Astrocyte of the cerebellum (primary cell): ENCODE data around the gene COA6.

ENCODE experiments used
- DNase-seq: peaks from one replicate; pipeline ENCODE4 v3.0.0-alpha.2; 2011; ENCODE audit warnings: low read depth
- H3K4me3 ChIP-seq: 2 replicates; pipeline ENCODE4 v1.5.1; 2011; ENCODE audit warnings: mild to moderate bottlenecking, low read depth, low read length, moderate library complexity
- in situ Hi-C: cut with HindIII; loops from 2 replicates; pipeline ENCODE4 v1.10.0; 2017; ENCODE audit warnings: low sequenced_read_pairs
- TF ChIP-seq, protein P1 (sequence below): IDR thresholded peaks from 2 replicates; pipeline ENCODE4 v1.5.1; 2012; ENCODE audit warnings: low read length, low read depth, moderate library complexity, mild to moderate bottlenecking; ENCODE audit errors: missing control alignments

COA6 gene

DNA sequence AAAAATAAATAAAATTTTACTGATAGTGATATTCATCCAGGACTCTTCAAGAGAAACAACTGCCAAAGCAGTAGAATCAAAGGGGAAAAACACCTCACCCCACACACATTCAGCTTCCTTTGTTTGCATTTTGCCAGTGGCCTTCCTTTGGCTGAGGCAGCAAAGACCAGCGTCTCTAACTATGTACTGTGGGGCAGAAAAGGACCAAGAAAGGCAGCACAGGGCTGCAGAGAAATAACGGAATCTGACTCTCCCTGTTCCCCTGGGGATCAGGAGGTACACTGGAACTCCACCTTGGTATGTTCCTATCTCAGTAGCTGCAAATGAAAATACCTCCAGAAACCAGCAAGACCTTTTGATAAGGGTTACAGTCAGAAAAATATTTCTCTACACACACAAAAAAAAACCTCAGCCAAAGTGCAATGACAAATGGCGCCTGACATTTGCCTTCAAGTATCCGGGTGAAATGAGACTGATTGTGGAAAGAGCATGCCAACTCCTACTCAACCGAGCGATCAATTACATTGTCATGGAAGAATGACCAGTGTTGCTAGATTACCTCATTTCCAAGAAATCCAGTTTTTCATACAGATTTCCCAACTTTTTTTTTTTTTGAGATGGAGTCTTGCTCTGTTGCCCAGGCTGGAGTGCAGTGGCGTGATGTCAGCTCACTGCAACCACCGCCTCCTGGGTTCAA, 54.8 kb downstream of the COA6 start:
- in situ Hi-C loops: no loop called here
- TF ChIP-seq, protein P1, sequence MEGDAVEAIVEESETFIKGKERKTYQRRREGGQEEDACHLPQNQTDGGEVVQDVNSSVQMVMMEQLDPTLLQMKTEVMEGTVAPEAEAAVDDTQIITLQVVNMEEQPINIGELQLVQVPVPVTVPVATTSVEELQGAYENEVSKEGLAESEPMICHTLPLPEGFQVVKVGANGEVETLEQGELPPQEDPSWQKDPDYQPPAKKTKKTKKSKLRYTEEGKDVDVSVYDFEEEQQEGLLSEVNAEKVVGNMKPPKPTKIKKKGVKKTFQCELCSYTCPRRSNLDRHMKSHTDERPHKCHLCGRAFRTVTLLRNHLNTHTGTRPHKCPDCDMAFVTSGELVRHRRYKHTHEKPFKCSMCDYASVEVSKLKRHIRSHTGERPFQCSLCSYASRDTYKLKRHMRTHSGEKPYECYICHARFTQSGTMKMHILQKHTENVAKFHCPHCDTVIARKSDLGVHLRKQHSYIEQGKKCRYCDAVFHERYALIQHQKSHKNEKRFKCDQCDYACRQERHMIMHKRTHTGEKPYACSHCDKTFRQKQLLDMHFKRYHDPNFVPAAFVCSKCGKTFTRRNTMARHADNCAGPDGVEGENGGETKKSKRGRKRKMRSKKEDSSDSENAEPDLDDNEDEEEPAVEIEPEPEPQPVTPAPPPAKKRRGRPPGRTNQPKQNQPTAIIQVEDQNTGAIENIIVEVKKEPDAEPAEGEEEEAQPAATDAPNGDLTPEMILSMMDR: no peak
- no peak for DNase-seq
- H3K4me3 ChIP-seq: no peak overlapping the region

DNA sequence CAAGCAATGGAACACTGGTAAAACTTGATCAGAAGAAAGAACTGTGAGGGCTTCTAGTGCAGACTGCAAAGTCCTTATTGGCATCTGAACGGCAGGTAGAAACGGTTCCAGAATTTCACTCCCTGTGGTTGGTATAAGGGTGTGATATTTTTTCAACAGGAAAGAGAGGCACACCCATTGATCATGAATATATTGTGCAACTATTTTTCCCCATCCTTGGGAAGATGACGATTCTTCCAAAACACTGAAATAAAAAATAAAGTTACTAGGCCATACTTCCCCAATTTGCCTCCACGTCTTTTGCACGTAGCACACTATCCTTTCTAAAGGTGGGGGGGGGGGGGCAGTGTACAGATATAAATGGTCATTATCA, 56.2 kb downstream of the COA6 start:
- no peak overlapping the region for H3K4me3 ChIP-seq
- in situ Hi-C loops: no loop called here
- DNase-seq: no peak
- TF ChIP-seq, protein P1: no peak

DNA sequence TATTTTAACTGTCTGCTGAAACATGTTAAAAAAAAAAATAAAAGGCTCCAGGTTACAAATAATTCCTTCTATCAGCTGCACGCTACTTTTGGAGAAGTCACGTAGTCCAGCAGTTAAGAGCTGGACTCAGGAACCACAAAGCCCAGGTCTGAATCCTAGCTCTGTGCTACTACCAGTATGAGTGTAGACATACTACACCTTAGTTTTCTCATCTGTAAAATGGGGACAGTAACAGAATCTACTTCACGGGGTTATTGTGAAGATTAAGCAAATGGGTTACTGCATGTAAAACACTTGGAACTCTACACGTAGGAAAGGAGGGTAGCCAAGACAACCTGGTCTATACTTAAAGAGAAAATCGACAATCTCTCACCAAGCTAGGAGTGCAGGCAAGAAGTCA, 57.4 kb downstream of the COA6 start:
- DNase-seq: no peak
- in situ Hi-C loops: no loop called here
- no peak overlapping the region for H3K4me3 ChIP-seq
- TF ChIP-seq, protein P1: no peak

DNA sequence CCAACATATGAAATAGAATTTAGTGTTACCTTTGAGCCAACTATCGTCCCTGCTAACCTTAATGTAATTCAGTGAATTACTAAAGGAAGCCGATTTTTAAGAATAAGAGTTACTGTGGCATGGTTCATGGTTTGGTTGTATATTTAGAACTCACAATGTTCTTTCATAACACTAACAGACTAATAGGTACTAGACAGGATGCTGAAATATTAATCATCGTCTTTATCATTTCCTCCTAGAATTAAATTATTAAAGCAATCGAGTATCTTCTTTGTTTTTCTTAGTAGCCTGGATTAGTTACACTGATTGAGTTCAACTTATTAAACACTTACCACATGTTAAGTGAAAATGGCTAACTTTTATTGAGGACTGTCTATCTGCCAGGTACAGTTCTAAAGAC, 58.0 kb downstream of the COA6 start:
- no peak overlapping the region for H3K4me3 ChIP-seq
- no peak for DNase-seq
- TF ChIP-seq, protein P1: no peak
- in situ Hi-C loops: no loop called here

DNA sequence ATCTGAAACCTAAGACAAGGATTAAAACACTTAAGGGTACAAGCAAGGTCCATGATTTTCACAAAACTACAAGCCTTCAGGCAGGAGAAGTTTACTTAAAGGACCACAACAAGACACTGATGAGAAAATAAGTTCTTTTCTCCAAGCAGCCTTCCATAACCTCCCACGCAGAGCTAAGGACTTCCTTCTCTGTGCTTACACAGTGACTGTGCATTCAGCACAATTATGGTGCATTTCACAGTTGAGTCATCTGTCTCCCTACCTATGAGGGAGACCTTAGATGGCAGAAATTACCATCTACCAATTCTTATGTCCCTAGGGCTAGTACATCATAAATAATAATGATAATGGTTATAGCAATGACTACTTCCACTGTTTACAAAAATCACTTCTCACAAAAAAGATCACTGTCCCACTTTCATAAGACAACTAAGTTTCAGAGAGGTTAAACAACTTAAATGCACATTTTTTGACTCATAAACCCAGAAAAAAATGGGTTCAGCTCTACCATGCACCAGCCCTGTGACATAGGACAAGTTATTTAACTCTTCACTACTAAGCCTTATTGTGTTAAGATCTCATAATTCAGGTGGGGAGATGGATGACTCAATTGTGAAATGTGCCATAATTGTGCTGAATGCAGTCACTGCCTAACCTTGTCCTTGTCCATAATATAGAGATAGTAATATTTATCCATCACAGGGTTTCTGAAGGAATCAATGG, 60.5 kb downstream of the COA6 start:
- in situ Hi-C loops: no loop called here
- no peak overlapping the region for H3K4me3 ChIP-seq
- TF ChIP-seq, protein P1: no peak
- DNase-seq: no peak
